GM23338 (cell line): ENCODE results near the gene PARD6A.

Source experiments
- CTCF ChIP-seq, 2 experiments: fragments of 200-600 bp in 1 of 2; sonication (generic) in 1 of 2; conservative IDR thresholded peaks; 2 replicates each; pipeline versions ENCODE4 v1.5.1 to v1.6.1; 2016 to 2017; ENCODE audit warnings: antibody characterized with exemption in 2 of 2, low read depth in 2 of 2, mild to moderate bottlenecking in 2 of 2, moderate library complexity in 1 of 2
- POLR2AphosphoS5 ChIP-seq: IDR thresholded peaks from 2 replicates; pipeline ENCODE4 v1.6.1; 2016; ENCODE audit warnings: antibody characterized with exemption, low read depth

GRCh38 chr16:67674851-67675578 lies 14.3 kb downstream of the PARD6A start:
- TF ChIP-seq CTCF (conservative IDR thresholded peaks at IDR 0.05; ENCODE audit: low read depth in 2 of 2): no peak
- TF ChIP-seq POLR2AphosphoS5: no peak
